HG02571 (cell line): Measurements from ENCODE around the gene TMEM168.
"Not testable (repeated sequence)": the region's sequence is repeated elsewhere in the genome, so short reads cannot be mapped to it uniquely, and the experiment has no call there.

Source experiments
- ATAC-seq: cut with Tn5 transposase; IDR thresholded peaks from one replicate; pipeline ENCODE4 v1.9.1; 2021; ENCODE audit warnings: mild to moderate bottlenecking, moderate library complexity; ENCODE audit not compliant: unreplicated experiment

The TMEM168 gene

DNA sequence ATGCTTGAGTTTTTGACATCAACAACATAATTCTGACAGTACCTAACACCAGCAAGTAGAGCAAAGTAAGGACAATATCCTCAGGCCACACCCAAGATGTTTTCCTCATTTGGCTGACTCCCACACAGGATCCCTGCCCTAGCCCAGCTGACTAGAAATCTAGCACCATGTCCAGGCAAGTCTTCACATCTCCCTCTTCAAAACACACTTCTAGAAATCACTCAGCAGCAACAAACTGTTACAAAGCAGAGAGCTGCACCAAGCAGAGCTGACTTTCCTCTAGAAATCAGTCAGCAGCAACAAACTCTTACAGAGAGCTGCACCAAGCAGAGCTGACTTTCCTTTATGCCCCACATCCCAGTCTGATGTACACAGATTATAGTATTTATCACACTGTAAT is 7.7 kb downstream of the TMEM168 start:
- peak; percentile 97 for ATAC-seq

DNA sequence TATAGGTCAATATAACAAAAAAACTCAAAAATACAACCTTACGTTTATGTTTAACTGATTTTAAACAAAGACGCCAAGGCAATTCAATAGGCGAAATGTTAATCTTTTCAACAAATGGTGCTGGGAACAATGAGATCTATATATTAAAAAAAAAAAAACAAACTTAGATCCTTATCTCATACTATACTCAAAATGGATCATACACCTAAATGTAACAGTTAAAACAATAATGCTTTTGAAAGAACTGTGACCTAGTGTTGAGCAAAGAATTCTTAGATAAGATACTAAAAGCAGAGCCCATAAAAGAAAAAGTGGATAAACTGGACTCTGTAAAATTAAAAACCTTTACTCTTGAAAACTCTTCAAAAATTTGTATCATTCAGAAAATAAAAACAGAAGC is 8.6 kb downstream of the TMEM168 start:
- no peak for ATAC-seq

DNA sequence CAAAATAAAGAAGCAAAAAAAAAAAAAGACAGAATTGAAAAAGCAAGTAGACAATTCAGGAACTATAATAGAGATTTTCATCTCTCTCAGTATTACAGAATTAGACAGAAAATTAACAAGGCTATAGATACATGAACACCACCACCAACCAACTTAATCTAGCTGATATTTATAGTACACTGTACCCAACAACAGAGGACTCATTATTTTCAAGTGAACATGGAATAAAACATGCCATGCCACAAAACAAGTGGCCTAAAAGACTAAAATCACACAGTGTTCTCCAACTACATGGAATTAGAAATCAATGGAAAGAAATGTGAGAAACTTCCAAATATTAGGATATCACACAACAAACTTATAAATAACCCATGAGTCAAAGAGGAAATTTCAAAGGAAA is 9.1 kb downstream of the TMEM168 start:
- no peak for ATAC-seq

DNA sequence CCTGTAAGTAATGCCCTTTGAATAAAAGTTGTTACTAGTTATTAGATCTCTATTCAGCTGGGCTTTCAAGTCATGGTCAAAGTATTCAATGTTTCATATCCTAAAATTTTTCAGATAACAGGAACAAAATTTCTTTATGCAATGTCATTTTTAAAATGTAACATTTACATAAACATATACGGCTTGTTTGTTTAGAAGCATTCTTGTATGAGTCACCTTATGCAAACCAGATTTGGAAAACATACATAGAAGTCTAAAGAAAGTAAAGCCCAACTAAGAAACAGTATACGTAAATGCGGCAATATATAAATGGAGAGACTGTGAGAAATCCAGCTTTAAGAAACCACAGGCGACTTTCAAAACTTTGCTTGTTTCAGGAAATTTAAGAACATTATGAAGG is 10.5 kb downstream of the TMEM168 start:
- ATAC-seq: no peak

DNA sequence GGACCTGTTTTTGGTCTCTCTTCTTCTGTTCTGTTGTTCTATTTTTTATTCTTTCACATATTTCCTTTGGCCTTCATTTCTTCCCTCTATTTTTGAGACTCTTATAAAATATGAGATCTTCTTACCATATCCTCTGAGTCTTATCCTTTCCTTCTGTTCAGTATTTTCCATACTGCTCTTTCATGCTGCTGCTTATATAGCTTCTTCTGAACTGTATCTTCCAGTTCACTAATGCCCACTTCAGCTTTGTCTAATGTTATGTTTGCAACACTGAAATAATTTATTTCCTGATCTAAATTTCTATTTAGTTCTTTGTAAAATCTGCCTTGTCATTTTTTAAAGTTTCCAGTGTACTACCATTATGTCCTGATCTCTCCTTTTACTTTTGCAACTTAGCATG is 12.8 kb downstream of the TMEM168 start:
- ATAC-seq: no peak

DNA sequence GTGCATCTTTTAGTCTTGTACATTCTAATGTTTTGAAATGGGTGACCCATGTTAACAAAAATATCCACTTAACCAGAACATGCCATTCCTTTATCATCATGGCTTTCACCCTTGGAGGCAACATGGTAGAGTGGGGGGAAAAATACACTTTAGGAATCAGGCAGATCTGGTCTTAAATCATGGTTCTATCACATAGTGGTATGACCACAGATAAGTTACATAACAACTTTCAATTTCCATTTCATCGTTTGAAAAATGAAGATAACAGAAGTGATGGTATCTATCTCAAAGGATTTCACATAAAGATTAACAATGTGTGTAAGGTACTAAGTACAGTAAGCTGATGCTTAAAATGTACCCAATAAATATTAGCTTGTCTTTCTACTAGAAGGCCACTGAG is 19.0 kb downstream of the TMEM168 start:
- ATAC-seq: no peak

DNA sequence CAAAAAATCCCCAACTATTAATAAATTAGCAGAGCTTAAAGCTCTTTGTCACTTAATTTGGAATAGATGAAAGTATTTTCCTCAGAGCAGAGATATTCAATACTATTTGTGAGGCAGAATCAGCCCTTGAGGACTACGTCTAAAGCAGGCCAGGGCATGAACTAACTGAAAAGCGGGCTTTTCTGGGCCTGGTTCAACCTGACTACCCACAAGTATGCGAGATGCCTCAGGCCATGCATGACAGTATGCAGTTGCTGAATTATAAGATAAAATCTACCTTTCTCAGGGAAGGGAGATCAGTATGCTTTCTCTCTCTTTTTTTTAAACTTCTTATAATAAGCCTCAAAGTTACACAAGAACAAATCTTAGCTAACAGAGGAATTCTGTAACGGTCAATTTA is 20.1 kb downstream of the TMEM168 start:
- ATAC-seq: no peak

DNA sequence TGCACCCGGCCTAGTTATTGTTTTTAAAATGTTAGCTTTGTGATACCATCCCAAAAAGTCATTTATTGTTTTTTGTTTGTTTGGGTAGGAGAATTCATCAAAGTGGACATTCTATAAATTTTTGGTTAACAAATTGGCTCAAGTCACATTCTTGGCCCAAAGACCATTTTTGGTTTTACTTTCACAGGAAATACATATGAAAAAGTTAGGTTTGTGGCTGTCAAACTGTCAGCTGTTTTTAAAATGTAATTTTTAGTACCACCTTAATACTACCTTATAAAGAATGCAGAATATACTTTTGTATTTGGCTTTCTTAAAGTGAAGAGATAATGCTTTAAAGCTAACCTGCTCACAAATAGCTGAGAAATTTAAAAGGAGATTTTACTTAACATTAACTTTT is 25.1 kb downstream of the TMEM168 start:
- no peak for ATAC-seq

DNA sequence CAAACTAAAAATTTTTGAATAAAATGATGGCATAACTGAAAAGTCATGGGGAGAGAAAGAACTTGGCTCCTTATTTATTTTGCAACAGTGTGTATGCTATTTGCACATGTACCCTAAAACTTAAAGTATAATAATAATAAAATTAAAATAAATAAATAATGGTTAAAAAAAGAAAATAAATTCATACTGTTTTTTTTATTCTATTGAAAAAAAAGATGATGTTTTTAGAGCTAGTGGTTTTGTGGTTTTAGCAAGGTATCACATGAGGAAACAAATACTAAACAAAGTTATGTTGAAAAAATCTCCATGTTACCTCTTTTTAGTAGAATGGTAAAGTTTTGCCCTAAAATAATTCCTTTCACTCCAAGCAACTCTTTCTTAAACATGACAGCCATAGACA is 26.2 kb downstream of the TMEM168 start:
- ATAC-seq: no peak

DNA sequence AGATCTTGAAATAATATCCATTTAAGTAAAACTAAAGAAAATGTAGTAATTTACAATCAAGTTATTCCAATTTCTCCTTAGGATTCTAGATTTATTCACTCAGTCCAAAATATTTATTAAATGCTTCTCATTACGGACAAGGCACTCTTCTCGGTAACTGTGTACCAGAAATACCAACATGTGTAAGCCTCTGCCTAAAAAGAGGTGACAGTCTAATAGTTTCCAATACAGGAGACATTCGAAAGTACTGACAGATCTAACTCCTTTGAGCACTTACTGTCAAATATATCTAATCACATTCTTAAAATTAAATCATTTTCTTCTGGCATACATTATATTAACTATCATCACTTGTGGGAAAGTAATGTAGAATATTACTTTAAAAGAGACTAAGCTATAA is 26.9 kb downstream of the TMEM168 start:
- no peak for ATAC-seq

DNA sequence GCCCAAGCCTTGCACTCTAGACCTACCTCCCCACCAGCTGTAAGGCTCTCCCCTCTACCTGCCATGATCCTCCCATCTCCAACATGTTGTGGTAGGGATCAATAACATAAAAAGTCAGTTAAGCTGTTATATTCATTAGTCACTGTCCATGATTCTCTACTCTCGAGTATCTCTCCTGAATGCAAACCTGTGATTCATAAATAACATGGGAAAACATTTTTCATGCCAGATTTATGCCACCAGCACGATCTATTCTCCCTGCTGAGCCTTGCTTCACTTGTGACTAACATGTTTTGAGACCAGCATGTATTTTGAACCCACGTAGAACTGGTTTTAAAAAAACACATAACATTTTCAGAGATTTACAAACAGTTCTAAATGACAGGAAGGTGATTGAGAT is 30.3 kb downstream of the TMEM168 start:
- ATAC-seq: no peak

DNA sequence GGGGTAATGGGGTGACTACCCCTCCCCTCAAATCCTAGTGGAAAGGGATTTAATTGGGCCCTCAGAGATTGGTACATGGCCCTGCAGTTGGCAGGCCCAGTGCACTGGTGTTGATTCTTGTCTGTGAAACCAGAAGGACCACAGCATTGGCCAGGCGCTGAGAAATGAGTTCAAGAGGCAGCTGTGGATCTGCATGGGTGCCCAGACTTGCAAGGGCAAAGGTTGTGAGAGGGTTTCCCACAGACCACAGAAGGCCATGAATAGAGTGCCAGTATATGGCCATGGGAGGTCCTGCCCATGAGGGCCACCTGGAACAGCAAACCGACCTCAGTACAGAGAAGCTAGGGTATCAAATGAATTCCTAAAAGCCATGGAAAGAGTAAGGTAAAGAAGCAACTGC is 32.9 kb downstream of the TMEM168 start:
- ATAC-seq: no peak

DNA sequence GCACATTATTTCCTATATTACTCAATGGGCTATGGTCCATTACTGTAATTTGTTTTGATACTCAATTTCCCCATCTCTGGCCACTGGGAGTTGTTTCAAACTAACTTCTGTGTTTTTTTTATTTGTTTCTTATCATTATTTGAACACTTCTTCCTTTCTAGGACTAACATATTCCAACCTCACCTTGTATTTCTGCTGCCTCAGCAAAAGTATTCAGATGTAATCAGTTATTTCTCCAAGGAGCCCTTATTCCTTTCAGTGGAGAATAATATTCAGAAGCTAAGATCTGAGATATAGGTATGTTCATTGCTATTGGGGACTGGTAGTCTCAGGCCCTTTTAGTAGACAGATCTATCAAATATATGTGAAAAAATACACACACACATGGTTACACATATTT is 36.9 kb downstream of the TMEM168 start:
- no peak for ATAC-seq

DNA sequence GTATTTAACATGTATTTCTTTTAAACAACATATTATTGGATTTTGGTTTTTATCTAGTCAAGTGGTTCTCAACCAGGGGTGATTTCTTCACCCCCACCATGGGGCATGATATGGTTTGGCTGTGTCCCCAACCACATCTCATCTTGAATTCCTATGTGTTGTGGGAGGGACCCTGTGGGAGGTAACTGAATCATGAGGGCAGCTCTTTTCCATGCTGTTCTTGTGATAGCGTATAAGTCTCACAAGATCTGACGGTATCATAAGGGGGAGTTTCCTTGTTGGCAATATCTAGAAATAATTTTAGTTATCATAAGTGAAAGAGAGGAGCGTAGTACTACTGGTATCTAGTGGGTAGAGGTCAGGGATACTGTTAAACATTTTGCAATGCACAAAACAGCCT is 37.6 kb downstream of the TMEM168 start:
- ATAC-seq: no peak

DNA sequence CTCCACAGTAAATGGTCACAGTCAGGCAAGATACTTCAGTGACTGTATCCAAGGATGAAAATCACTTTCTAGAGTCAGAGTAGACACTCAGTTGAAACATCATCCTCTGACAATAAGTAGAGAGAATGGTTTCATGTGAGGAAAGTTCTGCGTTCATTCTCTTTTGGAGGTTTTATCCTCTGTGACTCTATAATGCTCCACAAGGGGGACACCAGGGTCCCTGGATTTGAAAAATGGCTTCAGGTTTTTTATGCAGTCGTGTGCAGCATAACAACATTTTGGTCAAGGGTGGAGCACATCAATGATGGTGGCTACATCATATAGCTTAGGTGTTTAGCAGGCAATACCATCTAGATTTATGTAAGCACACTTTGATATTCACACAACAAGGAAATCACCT is 40.4 kb downstream of the TMEM168 start:
- ATAC-seq: no peak

DNA sequence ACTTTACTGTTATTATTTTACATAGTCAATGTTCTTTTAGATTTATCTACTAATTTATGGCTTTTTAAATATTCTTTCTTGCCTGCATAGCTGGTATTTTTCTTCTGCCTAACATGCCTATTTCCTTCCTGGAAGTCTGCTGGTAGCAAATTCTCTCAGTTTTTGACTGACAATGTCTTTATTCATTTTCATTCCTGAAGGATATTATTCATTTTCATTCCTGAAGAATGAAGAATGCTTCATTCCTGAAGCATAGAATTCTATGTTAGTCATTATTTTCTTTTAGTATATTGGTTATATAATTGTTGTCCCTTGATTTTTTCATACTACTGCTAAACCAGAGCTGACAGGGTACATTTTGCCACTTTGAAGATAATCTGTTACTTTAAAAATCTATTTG is 41.8 kb downstream of the TMEM168 start:
- ATAC-seq: no peak

DNA sequence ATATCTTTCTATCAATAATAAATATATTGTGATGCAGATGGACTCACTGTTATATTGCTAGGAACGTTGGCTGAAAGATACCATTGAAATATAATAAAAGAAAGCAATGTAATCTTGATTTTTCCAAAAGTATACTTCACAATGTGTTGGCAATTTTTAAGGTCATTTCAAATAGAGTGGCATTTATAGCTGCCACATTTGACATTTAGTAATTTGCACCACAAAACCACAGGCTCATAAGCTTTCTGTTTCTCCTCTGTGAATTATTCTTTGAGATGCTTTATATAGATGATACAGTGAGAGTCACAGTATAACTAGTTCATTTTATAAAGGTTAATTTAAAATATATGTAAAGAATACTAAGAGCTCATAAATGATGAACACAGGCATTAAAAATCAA is 44.6 kb downstream of the TMEM168 start:
- ATAC-seq: no peak

DNA sequence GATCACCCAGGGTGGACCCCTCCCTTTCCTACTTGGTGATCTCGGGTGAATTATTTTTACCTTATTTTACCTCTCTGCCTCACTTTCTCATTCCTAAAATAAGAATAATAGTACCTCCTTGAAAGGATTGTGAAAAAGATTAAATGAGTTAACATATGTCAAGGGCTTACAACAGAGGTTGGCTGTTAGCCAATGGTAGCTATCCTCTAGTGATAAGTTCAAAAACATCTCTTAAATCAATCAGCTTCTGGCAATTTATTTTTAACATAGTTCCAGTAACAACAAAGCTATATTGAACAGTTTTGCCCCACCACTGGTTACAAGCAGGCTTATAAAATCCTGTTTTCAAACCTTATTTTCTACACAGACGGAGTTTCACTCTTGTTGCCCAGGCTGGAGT is 45.4 kb downstream of the TMEM168 start:
- ATAC-seq: no peak

DNA sequence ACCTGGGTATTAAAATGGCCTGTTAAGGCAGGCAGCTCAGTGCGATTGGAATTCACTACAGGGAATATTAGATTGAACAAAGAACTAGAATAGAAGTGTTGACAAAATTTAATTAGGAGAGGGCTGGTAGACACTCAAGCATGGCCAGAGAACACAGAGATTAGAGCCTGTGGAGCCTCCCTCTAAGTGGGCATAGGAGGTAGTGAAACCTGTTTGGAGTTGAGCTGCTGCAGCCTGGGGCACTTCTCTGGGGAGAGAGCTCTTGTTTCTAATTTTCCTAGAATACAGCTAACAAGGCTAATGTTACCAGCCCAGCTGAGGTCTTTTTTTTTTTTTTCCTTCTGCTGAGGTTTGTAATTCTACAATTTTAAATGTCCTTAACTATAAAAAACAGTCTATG is 46.4 kb downstream of the TMEM168 start:
- no peak for ATAC-seq

DNA sequence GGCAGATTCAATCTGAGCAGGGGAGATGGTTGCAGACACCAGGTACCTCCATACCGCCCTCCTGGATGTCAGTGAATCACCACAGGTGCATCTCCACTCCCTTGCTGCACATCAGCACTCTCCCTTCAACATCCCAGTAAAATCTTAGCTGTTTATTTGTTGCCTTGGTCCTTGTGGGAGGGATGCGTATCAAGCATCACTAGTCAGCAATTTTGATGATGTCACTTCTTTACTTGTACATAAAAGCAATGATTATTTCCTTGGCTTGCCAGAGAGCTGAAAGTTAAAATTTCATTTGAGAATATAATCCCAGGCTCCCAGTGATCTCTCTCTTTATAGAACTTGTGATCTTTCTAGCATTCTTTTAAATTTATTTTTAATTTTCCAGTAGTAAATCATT is 49.5 kb downstream of the TMEM168 start:
- ATAC-seq: no peak

DNA sequence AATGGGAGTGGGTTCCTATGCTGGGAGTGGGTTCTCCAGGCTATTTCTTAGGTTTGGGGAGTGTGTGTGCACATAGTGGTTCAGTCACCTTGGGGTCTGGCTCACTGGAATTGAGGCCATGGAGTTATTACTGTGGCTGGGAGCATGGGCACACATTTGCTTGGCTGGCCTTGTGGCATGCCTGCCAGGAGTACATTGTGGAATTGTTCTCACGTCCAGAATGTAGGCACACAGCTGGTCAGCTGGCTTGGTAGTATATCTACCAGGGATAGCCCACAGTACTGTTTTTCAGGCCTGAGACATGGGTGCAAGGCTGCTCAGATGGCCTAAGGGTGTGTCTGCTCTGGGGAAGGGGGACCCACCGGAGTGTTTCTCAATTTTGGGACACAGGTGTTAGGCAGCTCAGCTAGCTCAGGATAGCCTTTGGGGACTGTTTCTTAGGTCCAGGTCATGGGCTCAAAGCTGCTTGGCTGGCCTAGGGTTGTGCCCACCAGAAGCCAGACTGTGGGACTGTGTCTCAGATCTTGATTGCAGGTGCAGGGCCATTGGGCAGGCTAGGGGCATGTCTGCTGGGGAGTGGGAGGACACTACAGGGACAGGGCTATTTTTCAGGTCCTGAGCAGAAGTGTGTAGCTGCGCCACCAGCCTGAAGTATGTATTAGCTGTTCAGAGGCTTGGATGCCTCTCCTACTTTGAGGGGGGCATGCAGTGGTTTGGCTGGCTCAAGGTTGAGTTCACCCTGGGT is 50.6 kb downstream of the TMEM168 start:
- no peak for ATAC-seq

DNA sequence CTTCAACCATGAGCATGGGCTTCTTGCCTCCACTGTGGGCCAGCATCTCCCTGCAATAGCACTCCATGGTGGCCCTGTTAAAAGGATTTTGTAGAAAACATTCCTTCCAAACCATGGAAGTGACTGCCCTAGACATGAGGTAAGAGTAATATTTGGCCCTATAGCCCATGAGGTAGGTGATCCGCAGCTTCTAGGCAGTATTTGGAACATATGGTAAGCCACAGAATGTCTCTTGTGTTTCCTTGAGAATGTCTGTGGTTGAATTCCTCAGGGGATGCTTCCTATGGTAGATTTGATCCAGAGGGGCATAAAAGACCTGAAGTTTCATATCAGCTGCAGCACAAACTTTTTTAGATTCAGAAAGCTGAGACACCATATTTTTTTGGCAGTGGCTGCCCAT is 54.9 kb downstream of the TMEM168 start:
- no peak for ATAC-seq

DNA sequence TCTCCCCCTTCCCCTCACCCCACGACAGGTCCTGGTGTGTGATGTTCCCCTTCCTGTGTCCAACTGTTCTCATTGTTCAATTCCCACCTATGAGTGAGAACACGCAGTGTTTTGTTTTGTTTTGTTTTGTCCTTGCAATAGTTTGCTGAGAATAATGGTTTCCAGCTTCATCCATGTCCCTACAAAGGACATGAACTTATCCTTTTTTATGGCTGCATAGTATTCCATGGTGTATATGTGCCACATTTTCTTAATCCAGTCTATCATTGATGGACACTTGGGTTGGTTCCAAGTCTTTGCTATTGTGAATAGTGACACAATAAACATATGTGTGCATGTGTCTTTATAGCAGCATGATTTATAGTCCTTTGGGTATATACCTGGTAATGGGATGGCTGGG is 58.9 kb downstream of the TMEM168 start:
- ATAC-seq: not testable (repeated sequence)
